BLaER1 treated with 17β-estradiol and CSF1 and Interleukin-3, amounts not matched to agents 10 nM and 100 nM (cell line): Measurements from ENCODE around the gene RBM19.

Experiments used
- H3K27ac ChIP-seq, 11 experiments: shearing (Covaris generic); formaldehyde crosslinking; 2 replicates each; pipeline ENCODE4 v1.8.1; 2022
- H3K27me3 ChIP-seq, 11 experiments: shearing (Covaris generic); formaldehyde crosslinking; 2 replicates each; pipeline ENCODE4 v1.8.1; 2022
- H3K36me3 ChIP-seq, 11 experiments: shearing (Covaris generic); formaldehyde crosslinking; 2 replicates each; pipeline ENCODE4 v1.8.1; 2022
- H3K4me1 ChIP-seq, 10 experiments: shearing (Covaris generic); formaldehyde crosslinking; 2 replicates each; pipeline ENCODE4 v1.8.1; 2022
- H3K4me2 ChIP-seq, 11 experiments: shearing (Covaris generic); formaldehyde crosslinking; 2 replicates each; pipeline ENCODE4 v1.8.1; 2022
- H3K4me3 ChIP-seq, 10 experiments: shearing (Covaris generic); formaldehyde crosslinking; 2 replicates each; pipeline ENCODE4 v1.8.1; 2022
- H3K9ac ChIP-seq, 11 experiments: shearing (Covaris generic); formaldehyde crosslinking; 2 replicates each; pipeline ENCODE4 v1.8.1; 2022
- H3K9me3 ChIP-seq, 11 experiments: shearing (Covaris generic); formaldehyde crosslinking; replicated peaks in 1 of 11; 2 replicates each; pipeline ENCODE4 v1.8.1; 2022
- H4K20me1 ChIP-seq, 11 experiments: shearing (Covaris generic); formaldehyde crosslinking; 2 replicates each; pipeline ENCODE4 v1.8.1; 2022
- Cebpa-rat ChIP-seq, 11 experiments: shearing (Covaris generic); IDR thresholded peaks; 2 replicates each; pipeline ENCODE4 v1.8.1; 2022

The RBM19 gene

GRCh38 chr12:113980537-113981337 lies 14.6 kb upstream of the RBM19 start:
- no peak overlapping the region for H3K4me3 ChIP-seq
- TF ChIP-seq Cebpa-rat (IDR thresholded peaks at IDR 0.05) = no peak
- H3K9me3 ChIP-seq = no peaks in the 10 kb centered on the region
- H3K9ac ChIP-seq = no peak overlapping the region
- no peaks in the 10 kb centered on the region for H3K27me3 ChIP-seq
- H4K20me1 ChIP-seq = no peaks in the 10 kb centered on the region; a peak in 2 of 22 replicates
- H3K27ac ChIP-seq = no peak overlapping the region
- no peaks in the 10 kb centered on the region for H3K36me3 ChIP-seq
- no peak overlapping the region for H3K4me2 ChIP-seq
- H3K4me1 ChIP-seq = 0 out of 20 replicates have a peak, but pooled peaks cover 0 to 2% (median 0%) of the 10 kb centered on the region in 10 experiments

- Histone ChIP-seq H4K20me1 (no peaks in the 10 kb centered on the region; a peak in 2 of 22 replicates), H3K4me3 (no peak overlapping the region), H3K27ac (no peak overlapping the region), H3K4me2 (no peak overlapping the region), H3K9me3 (no peaks in the 10 kb centered on the region), H3K9ac (no peak overlapping the region), H3K36me3 (no peaks in the 10 kb centered on the region), H3K27me3 (no peaks in the 10 kb centered on the region), H3K4me1 (0 out of 20 replicates have a peak, but pooled peaks cover 0 to 2% (median 0%) of the 10 kb centered on the region in 10 experiments)
- TF ChIP-seq Cebpa-rat (IDR thresholded peaks at IDR 0.05) = no peak
These were observed 13.9 kb upstream of the RBM19 start for GRCh38 chr12:113980054-113980453.

GRCh38 chr12:113978080-113978479 lies 12.0 kb upstream of the RBM19 start:
- no peak overlapping the region for H3K4me2 ChIP-seq
- H3K4me1 ChIP-seq = peaks cover 0 to 10% (median 3%) of the 10 kb centered on the region in 10 experiments; a peak in 14 of 20 replicates
- H3K9ac ChIP-seq = no peak overlapping the region
- no peak overlapping the region for H3K4me3 ChIP-seq
- H3K27me3 ChIP-seq = no peaks in the 10 kb centered on the region
- H4K20me1 ChIP-seq = no peaks in the 10 kb centered on the region; a peak in 1 of 22 replicates
- H3K27ac ChIP-seq = no peak overlapping the region
- no peaks in the 10 kb centered on the region for H3K9me3 ChIP-seq
- TF ChIP-seq Cebpa-rat (IDR thresholded peaks at IDR 0.05) = no peak
- no peaks in the 10 kb centered on the region for H3K36me3 ChIP-seq

- TF ChIP-seq Cebpa-rat (IDR thresholded peaks at IDR 0.05) = no peak
- H3K9me3 ChIP-seq = 0 out of 22 replicates have a peak, but pooled peaks cover 0 to 4% (median 0%) of the 10 kb centered on the region in 11 experiments
- H3K36me3 ChIP-seq = no peaks in the 10 kb centered on the region
- H3K4me3 ChIP-seq = no peak overlapping the region
- H3K4me2 ChIP-seq = peak overlapping the region in 4 of 11 experiments; percentile 13 to 52 (median 38); a peak in 3 of 22 replicates
- no peaks in the 10 kb centered on the region for H3K27me3 ChIP-seq
- no peak overlapping the region for H3K27ac ChIP-seq
- peaks cover 6 to 25% (median 12%) of the 10 kb centered on the region in 10 experiments; a peak in 16 of 20 replicates for H3K4me1 ChIP-seq
- no peak overlapping the region for H3K9ac ChIP-seq
- no peaks in the 10 kb centered on the region for H4K20me1 ChIP-seq
These were observed 7.9 kb upstream of the RBM19 start for GRCh38 chr12:113974006-113974405.

- H3K4me2 ChIP-seq = peak overlapping the region in 10 of 11 experiments; percentile 2 to 64 (median 36); a peak in 15 of 22 replicates
- peaks cover 6 to 25% (median 12%) of the 10 kb centered on the region in 10 experiments; a peak in 16 of 20 replicates for H3K4me1 ChIP-seq
- 0 out of 22 replicates have a peak, but pooled peaks cover 0 to 4% (median 0%) of the 10 kb centered on the region in 11 experiments for H3K9me3 ChIP-seq
- no peak overlapping the region for H3K4me3 ChIP-seq
- H3K27me3 ChIP-seq = no peaks in the 10 kb centered on the region
- no peaks in the 10 kb centered on the region for H4K20me1 ChIP-seq
- H3K36me3 ChIP-seq = no peaks in the 10 kb centered on the region
- TF ChIP-seq Cebpa-rat (IDR thresholded peaks at IDR 0.05) = no peak
- H3K9ac ChIP-seq = no peak overlapping the region
- H3K27ac ChIP-seq = no peak overlapping the region
These were observed 7.2 kb upstream of the RBM19 start for GRCh38 chr12:113973109-113973904.

GRCh38 chr12:113971392-113971791 lies 5.3 kb upstream of the RBM19 start:
- H3K4me1 ChIP-seq = peaks cover 13 to 33% (median 19%) of the 10 kb centered on the region in 10 experiments
- no peaks in the 10 kb centered on the region for H4K20me1 ChIP-seq
- TF ChIP-seq Cebpa-rat (IDR thresholded peaks at IDR 0.05) = no peak
- H3K27me3 ChIP-seq = no peaks in the 10 kb centered on the region
- no peak overlapping the region for H3K4me2 ChIP-seq
- no peaks in the 10 kb centered on the region for H3K36me3 ChIP-seq
- H3K9me3 ChIP-seq = 0 out of 22 replicates have a peak, but pooled peaks cover 0 to 4% (median 0%) of the 10 kb centered on the region in 11 experiments
- H3K9ac ChIP-seq = no peak overlapping the region
- H3K27ac ChIP-seq = no peak overlapping the region
- no peak overlapping the region for H3K4me3 ChIP-seq

GRCh38 chr12:113970211-113970610 lies 4.1 kb upstream of the RBM19 start:
- peaks cover 0 to 6% (median 0%) of the 10 kb centered on the region in 11 experiments; a peak in 3 of 22 replicates for H4K20me1 ChIP-seq
- no peaks in the 10 kb centered on the region for H3K36me3 ChIP-seq
- peaks cover 18 to 38% (median 24%) of the 10 kb centered on the region in 10 experiments for H3K4me1 ChIP-seq
- no peak for TF ChIP-seq Cebpa-rat (IDR thresholded peaks at IDR 0.05)
- no peak overlapping the region for H3K9ac ChIP-seq
- peak overlapping the region in 9 of 11 experiments; percentile 4 to 28 (median 10); a peak in 9 of 22 replicates for H3K4me2 ChIP-seq
- no peak overlapping the region for H3K4me3 ChIP-seq
- 0 out of 22 replicates have a peak, but pooled peaks cover 0 to 4% (median 0%) of the 10 kb centered on the region in 11 experiments for H3K9me3 ChIP-seq
- H3K27me3 ChIP-seq = no peaks in the 10 kb centered on the region
- no peak overlapping the region for H3K27ac ChIP-seq

GRCh38 chr12:113967368-113967767 lies 1.2 kb upstream of the RBM19 start:
- Histone ChIP-seq H4K20me1 (peaks cover 0 to 34% (median 10%) of the 10 kb centered on the region in 11 experiments; a peak in 15 of 22 replicates), H3K4me2 (peak overlapping the region in 9 of 11 experiments; percentile 63 to 93 (median 79); a peak in 13 of 22 replicates), H3K27ac (no peak overlapping the region), H3K9me3 (no peaks in the 10 kb centered on the region), H3K4me1 (peaks cover 22 to 49% (median 34%) of the 10 kb centered on the region in 10 experiments), H3K27me3 (no peaks in the 10 kb centered on the region), H3K36me3 (peaks cover under 1 to 23% (median 14%) of the 10 kb centered on the region in 11 experiments; a peak in 19 of 22 replicates), H3K9ac (no peak overlapping the region), H3K4me3 (no peak overlapping the region)
- no peak for TF ChIP-seq Cebpa-rat (IDR thresholded peaks at IDR 0.05)
